NCI-H82 treated with DMSO at 0.1 percent for 48 hours (cell line): ENCODE results near the gene FOXK1.

Experiments used
- DNase-seq: peaks from one replicate; lab custom pipeline; 2025; ENCODE audit not compliant: unreplicated experiment; lab: John Stamatoyannopoulos, UW

Gene FOXK1

GRCh38 chr7:4720225-4720624 lies 38.1 kb downstream of the FOXK1 start:
- DNase-seq, result no peak

GRCh38 chr7:4722308-4722707 lies 40.2 kb downstream of the FOXK1 start:
- DNase-seq, result no peak

GRCh38 chr7:4722960-4723630 lies 41.0 kb downstream of the FOXK1 start:
- no peak for DNase-seq

GRCh38 chr7:4724648-4725013 lies 42.5 kb downstream of the FOXK1 start:
- no peak for DNase-seq

GRCh38 chr7:4725014-4725849 lies 43.1 kb downstream of the FOXK1 start:
- no peak for DNase-seq

- no peak for DNase-seq
These were observed 43.9 kb downstream of the FOXK1 start for GRCh38 chr7:4725850-4726450.

GRCh38 chr7:4726566-4726965 lies 44.5 kb downstream of the FOXK1 start:
- DNase-seq, result no peak

GRCh38 chr7:4727914-4728705 lies 46.0 kb downstream of the FOXK1 start:
- no peak for DNase-seq

GRCh38 chr7:4729266-4729665 lies 47.2 kb downstream of the FOXK1 start:
- no peak for DNase-seq

GRCh38 chr7:4730276-4730675 lies 48.2 kb downstream of the FOXK1 start:
- no peak for DNase-seq

- no peak for DNase-seq
These were observed 48.9 kb downstream of the FOXK1 start for GRCh38 chr7:4730971-4731370.

GRCh38 chr7:4731803-4732202 lies 49.7 kb downstream of the FOXK1 start:
- no peak for DNase-seq

- no peak for DNase-seq
These were observed 51.9 kb downstream of the FOXK1 start for GRCh38 chr7:4733936-4734528.

GRCh38 chr7:4734587-4735345 lies 52.7 kb downstream of the FOXK1 start:
- DNase-seq, result no peak

GRCh38 chr7:4737300-4737699 lies 55.2 kb downstream of the FOXK1 start:
- DNase-seq, result no peak

GRCh38 chr7:4738711-4739527 lies 56.8 kb downstream of the FOXK1 start:
- no peak for DNase-seq

- DNase-seq, result no peak
These were observed 57.5 kb downstream of the FOXK1 start for GRCh38 chr7:4739528-4739992.

GRCh38 chr7:4740796-4741195 lies 58.7 kb downstream of the FOXK1 start:
- DNase-seq, result no peak

- no peak for DNase-seq
These were observed 60.0 kb downstream of the FOXK1 start for GRCh38 chr7:4742051-4742573.
